HG02571 (cell line): ENCODE results near the gene OR8S1.
"Not testable (repeated sequence)": the region's sequence is repeated elsewhere in the genome, so short reads cannot be mapped to it uniquely, and the experiment has no call there.

Experiments
- ATAC-seq: cut with Tn5 transposase; IDR thresholded peaks from one replicate; pipeline ENCODE4 v1.9.1; 2021; ENCODE audit warnings: mild to moderate bottlenecking, moderate library complexity; ENCODE audit not compliant: unreplicated experiment

Gene OR8S1

GRCh38 chr12:48553666-48554343 is 28.4 kb downstream of the OR8S1 start:
- ATAC-seq, result not testable (repeated sequence)

GRCh38 chr12:48556631-48557030 is 31.2 kb downstream of the OR8S1 start:
- no peak for ATAC-seq

DNA sequence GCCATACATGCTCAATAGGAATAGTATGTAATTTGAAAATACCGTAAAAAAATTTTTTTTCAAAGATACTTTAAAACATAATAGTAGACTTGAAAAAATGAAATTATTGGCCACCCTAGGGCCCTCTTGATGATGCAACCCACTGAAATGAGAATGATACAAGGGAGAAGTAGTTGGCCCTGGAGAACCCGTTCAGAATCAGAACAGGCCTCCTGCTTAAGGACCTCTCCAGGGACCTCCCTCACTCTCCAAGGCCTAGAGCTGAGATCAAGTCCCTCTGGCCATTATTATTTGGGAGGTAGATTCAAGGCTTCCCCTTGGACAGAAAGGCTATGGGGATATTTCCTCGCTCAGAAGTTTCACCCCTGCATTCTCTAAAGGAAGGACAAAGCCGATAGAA is 32.5 kb downstream of the OR8S1 start:
- ATAC-seq, result no peak

GRCh38 chr12:48567731-48568130 is 42.3 kb downstream of the OR8S1 start:
- ATAC-seq, result no peak

DNA sequence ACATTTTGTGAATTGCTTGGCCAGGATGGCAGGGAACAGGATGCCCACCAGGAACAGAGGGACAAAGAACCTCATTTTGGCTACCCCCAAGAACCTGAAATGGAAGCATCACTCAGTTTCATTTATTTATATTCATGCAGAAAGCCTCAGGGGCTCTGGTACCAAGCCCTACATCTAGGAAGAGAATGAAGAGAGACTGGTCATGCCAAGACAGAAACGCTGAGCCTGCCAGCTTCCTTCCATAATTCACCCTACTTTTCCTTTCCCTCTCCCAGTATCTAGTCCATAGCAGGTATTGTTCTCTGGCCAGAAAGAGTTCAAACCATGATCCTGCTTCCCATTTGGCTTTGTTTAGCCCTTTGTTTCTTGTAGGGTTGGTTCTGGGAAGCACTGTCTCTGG is 44.5 kb downstream of the OR8S1 start, which contains the start of gene LALBA:
Gene LALBA, minus strand, starts transcription at position 101 of the 400 bp plus-strand sequence. Its CDS starts 26 bp downstream, at position 75.
- no peak for ATAC-seq

DNA sequence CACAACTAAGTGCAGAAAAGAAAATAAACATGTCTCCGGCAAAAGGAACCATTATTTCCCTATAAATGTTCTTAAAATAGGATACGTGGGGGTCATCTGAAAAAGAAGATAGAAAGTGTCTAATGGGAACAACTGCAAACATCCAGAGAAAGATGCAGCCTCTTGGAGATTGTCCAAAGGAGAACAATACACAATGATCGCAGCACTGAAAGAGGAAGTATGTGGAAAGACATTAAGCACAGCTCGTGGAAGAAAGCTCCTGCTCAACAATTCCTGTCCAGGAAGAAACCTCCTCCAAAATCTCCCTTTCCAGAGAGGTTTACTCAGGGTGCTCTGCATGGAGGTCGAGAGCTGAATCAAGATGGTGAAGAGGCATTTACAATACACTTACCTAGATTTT is 46.9 kb downstream of the OR8S1 start:
- ATAC-seq, result no peak
